ENCODE results near the gene PPP2R2D.

- TF ChIP-seq YY1 (IDR thresholded peaks at IDR 0.05; ENCODE audit: insufficient read depth, insufficient read length): no peak
- TF ChIP-seq SUZ12 (IDR thresholded peaks at IDR 0.05; ENCODE audit: extremely low read depth, insufficient read depth, insufficient read length): no peak
- TF ChIP-seq ZNF274 (IDR thresholded peaks at IDR 0.05; ENCODE audit: low read depth, low read length): no peak
These were observed 59.0 kb downstream of the PPP2R2D start for GRCh38 chr10:131959841-131960240.

Data from NT2/D1 (cell line).